Prostate gland (tissue), 2 donors: ENCODE results near the gene ITPRID1.

Source experiments
- POLR2A ChIP-seq: fragments of 450-650 bp; IDR thresholded peaks from one replicate; pipeline ENCODE4 v1.6.1; 2016; ENCODE audit warnings: antibody characterized with exemption, mild to moderate bottlenecking
- TF ChIP-seq, protein P1 (sequence below), 4 experiments: fragments of 200-600 bp in 2 of 4; fragments of 450-650 bp in 2 of 4; sonication (generic) in 2 of 4; IDR thresholded peaks; 1 replicate in 3 of 4; 2 replicates in 1 of 4; pipeline ENCODE4 v1.5.1; 2016 to 2019; ENCODE audit warnings: antibody characterized with exemption in 4 of 4, mild to moderate bottlenecking in 2 of 4, moderate library complexity in 2 of 4

GRCh38 chr7:31688996-31689395 is 175.1 kb downstream of the ITPRID1 start:
- TF ChIP-seq POLR2A, result no peak
- TF ChIP-seq, protein P1, sequence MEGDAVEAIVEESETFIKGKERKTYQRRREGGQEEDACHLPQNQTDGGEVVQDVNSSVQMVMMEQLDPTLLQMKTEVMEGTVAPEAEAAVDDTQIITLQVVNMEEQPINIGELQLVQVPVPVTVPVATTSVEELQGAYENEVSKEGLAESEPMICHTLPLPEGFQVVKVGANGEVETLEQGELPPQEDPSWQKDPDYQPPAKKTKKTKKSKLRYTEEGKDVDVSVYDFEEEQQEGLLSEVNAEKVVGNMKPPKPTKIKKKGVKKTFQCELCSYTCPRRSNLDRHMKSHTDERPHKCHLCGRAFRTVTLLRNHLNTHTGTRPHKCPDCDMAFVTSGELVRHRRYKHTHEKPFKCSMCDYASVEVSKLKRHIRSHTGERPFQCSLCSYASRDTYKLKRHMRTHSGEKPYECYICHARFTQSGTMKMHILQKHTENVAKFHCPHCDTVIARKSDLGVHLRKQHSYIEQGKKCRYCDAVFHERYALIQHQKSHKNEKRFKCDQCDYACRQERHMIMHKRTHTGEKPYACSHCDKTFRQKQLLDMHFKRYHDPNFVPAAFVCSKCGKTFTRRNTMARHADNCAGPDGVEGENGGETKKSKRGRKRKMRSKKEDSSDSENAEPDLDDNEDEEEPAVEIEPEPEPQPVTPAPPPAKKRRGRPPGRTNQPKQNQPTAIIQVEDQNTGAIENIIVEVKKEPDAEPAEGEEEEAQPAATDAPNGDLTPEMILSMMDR (IDR thresholded peaks at IDR 0.05), result no peak
